T-helper 2 cell (primary cell): Measurements from ENCODE around the gene PPP6R3.
A peak's percentile ranks its signal among the peaks of the same experiment; 100 is the strongest.
"Not testable (repeated sequence)": the region's sequence is repeated elsewhere in the genome, so short reads cannot be mapped to it uniquely, and the experiment has no call there.

ENCODE experiments used
- DNase-seq, 5 experiments: peaks; one replicate each; pipeline versions ENCODE4 v3.0.0 to v3.0.0-alpha.2; 2012 to 2022

PPP6R3 gene

GRCh38 chr11:68436162-68436888 lies 24.2 kb upstream of the PPP6R3 start:
- DNase-seq = no peak

GRCh38 chr11:68436985-68437926 lies 23.3 kb upstream of the PPP6R3 start:
- no peak for DNase-seq

GRCh38 chr11:68437927-68438657 lies 22.5 kb upstream of the PPP6R3 start:
- no peak for DNase-seq

- DNase-seq = no peak
Observed at GRCh38 chr11:68438658-68439259, 21.8 kb upstream of the PPP6R3 start.

- DNase-seq = no peak
Observed at GRCh38 chr11:68439355-68440065, 21.0 kb upstream of the PPP6R3 start.

GRCh38 chr11:68440224-68440623 lies 20.3 kb upstream of the PPP6R3 start:
- no peak for DNase-seq

- no peak for DNase-seq
Observed at GRCh38 chr11:68441466-68442230, 18.9 kb upstream of the PPP6R3 start.

GRCh38 chr11:68442433-68442832 lies 18.1 kb upstream of the PPP6R3 start:
- no peak for DNase-seq

- DNase-seq = no peak
Observed at GRCh38 chr11:68444566-68444965, 16.0 kb upstream of the PPP6R3 start.

- DNase-seq = no peak
Observed at GRCh38 chr11:68445531-68446035, 15.0 kb upstream of the PPP6R3 start.

- no peak for DNase-seq
Observed at GRCh38 chr11:68446046-68446725, 14.4 kb upstream of the PPP6R3 start.

GRCh38 chr11:68447015-68447801 lies 13.3 kb upstream of the PPP6R3 start:
- DNase-seq = peak; percentile 44 to 75 (median 68)

GRCh38 chr11:68447914-68448313 lies 12.6 kb upstream of the PPP6R3 start:
- not testable (repeated sequence) for DNase-seq

- no peak for DNase-seq
Observed at GRCh38 chr11:68448604-68449011, 11.9 kb upstream of the PPP6R3 start.

GRCh38 chr11:68449951-68450350 lies 10.6 kb upstream of the PPP6R3 start:
- no peak for DNase-seq

- DNase-seq = no peak
Observed at GRCh38 chr11:68450711-68451110, 9.8 kb upstream of the PPP6R3 start.

- DNase-seq = no peak
Observed at GRCh38 chr11:68454767-68455166, 5.8 kb upstream of the PPP6R3 start.

GRCh38 chr11:68455485-68455884 lies 5.1 kb upstream of the PPP6R3 start:
- DNase-seq = no peak

- DNase-seq = no peak
Observed at GRCh38 chr11:68457216-68457897, 3.2 kb upstream of the PPP6R3 start.
